Stimulated activated effector memory CD8-positive, alpha-beta T cell treated with anti-CD3 and anti-CD28 coated beads, Interleukin-12 subunit alpha, Interleukin-12 subunit beta, amount 100 ng/mL, for 72 hours (primary cell): ENCODE results near the gene AQP2.

ENCODE experiments used
- ATAC-seq: fragments of 150-1000 bp; cut with Tn5 transposase; 2 replicates; pipeline ENCODE4 v1.10.0; 2021
- DNase-seq, 2 donors: peaks; one replicate each; pipeline ENCODE4 v3.0.0; 2021 to 2022; ENCODE audit warnings: low spot score in 2 of 2
- H3K27ac Mint-ChIP-seq: one replicate; pipeline ENCODE4 v1.8.0; 2022; ENCODE audit warnings: mild to moderate bottlenecking, mixed read lengths
- H3K36me3 Mint-ChIP-seq: one replicate; pipeline ENCODE4 v1.8.0; 2022; ENCODE audit warnings: mild to moderate bottlenecking, mixed read lengths
- H3K4me1 Mint-ChIP-seq: one replicate; pipeline ENCODE4 v1.8.0; 2022; ENCODE audit warnings: mixed read lengths
- H3K4me3 Mint-ChIP-seq: one replicate; pipeline ENCODE4 v1.8.0; 2022; ENCODE audit warnings: mild to moderate bottlenecking, mixed read lengths
- H3K9me3 Mint-ChIP-seq: one replicate; pipeline ENCODE4 v1.8.0; 2022; ENCODE audit warnings: mixed read lengths

Gene AQP2

GRCh38 chr12:49928471-49928870, 22.1 kb upstream of the AQP2 start:
- H3K4me1 Mint-ChIP-seq, result no peaks in the 10 kb centered on the region
- no peak overlapping the region for H3K4me3 Mint-ChIP-seq
- ATAC-seq (no peak), DNase-seq (no peak)
- H3K9me3 Mint-ChIP-seq, result no peaks in the 10 kb centered on the region
- no peak overlapping the region for H3K27ac Mint-ChIP-seq
- H3K36me3 Mint-ChIP-seq, result no peaks in the 10 kb centered on the region

DNA sequence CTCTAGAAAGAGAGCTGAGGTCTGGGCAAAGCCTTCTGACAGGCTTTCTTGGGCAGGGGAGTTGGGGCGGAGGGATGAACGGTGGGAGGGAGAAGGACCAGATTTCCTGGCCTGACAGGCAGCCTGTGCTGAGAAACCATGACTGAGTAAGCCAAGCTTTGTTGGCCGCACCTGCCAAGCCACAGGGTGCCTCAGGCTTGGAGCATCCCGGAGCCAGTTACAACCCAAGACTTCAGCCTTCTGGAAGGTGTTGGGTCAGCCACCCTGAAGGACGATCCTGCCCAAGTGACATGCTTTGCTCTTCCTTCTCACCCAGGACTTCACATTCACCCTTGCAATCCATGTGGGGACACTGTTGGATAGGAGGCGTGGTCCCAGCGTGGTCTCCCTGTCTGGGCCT, 21.0 kb upstream of the AQP2 start:
- DNase-seq (no peak), ATAC-seq (no peak)
- Mint-ChIP-seq H3K4me1 (no peaks in the 10 kb centered on the region), H3K9me3 (no peaks in the 10 kb centered on the region), H3K27ac (no peak overlapping the region), H3K36me3 (no peaks in the 10 kb centered on the region), H3K4me3 (no peak overlapping the region)

- Mint-ChIP-seq H3K9me3 (no peaks in the 10 kb centered on the region), H3K27ac (no peak overlapping the region), H3K36me3 (no peaks in the 10 kb centered on the region), H3K4me1 (no peaks in the 10 kb centered on the region), H3K4me3 (no peak overlapping the region)
- peak; percentile 74 for ATAC-seq
- DNase-seq, result no peak
Measured at GRCh38 chr12:49930515-49931288, 19.8 kb upstream of the AQP2 start.

GRCh38 chr12:49932023-49932422, 18.5 kb upstream of the AQP2 start:
- Mint-ChIP-seq H3K9me3 (no peaks in the 10 kb centered on the region), H3K27ac (no peak overlapping the region), H3K4me3 (no peak overlapping the region), H3K36me3 (no peaks in the 10 kb centered on the region), H3K4me1 (no peaks in the 10 kb centered on the region)
- DNase-seq (no peak), ATAC-seq (no peak)

DNA sequence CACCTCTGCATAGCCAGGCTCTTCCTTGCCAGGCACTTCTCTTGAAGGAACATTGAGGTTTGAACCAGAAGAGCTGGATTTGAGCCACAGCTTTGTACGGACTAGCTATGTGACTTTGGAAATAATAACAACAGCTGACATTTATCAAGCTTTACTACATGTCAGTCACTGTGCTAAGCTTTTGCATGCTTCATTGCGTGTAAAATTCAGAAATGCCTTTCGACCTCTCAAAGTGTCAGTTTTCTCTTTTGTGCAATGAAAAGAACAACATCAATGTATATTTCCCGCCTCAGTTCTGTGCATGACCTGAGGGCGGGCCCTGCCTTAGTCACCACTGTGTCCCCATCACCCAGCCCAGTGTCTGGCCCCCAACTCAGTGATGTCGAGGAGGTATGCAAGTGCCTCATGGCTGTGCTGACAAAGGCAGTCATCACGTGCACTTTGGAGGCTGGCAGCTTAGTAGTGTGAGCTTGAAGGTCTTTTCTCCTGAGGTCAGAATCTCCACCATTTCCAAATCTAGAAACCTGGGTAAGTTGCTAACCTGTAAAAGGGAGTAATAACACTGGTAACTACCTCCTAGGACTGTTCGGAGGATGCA, 17.9 kb upstream of the AQP2 start:
- DNase-seq (no peak), ATAC-seq (no peak)
- Mint-ChIP-seq H3K4me3 (no peak overlapping the region), H3K9me3 (no peaks in the 10 kb centered on the region), H3K4me1 (no peaks in the 10 kb centered on the region), H3K27ac (no peak overlapping the region), H3K36me3 (no peaks in the 10 kb centered on the region)

DNA sequence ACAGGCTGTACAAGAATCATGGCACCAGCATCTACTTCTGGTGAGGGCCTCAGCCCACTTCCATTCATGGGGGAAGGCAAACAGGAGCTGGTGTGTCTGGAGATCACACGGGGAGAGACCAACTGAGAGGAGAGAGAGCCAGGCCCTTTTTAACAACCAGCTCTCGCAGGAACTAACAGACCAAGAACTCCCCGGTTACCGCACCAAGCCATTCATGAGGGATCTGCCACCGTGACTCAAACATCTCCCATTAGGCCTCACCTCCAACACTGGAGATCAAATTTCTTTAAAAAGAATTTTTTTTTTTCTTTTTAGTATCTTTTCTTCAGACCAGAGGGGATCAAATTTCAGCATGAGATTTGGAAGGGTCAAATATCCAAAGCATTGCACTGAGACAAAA, 16.7 kb upstream of the AQP2 start:
- ATAC-seq (no peak), DNase-seq (no peak)
- no peaks in the 10 kb centered on the region for H3K36me3 Mint-ChIP-seq
- no peaks in the 10 kb centered on the region for H3K4me1 Mint-ChIP-seq
- H3K9me3 Mint-ChIP-seq, result no peaks in the 10 kb centered on the region
- no peak overlapping the region for H3K4me3 Mint-ChIP-seq
- H3K27ac Mint-ChIP-seq, result no peak overlapping the region

GRCh38 chr12:49934505-49934904, 16.0 kb upstream of the AQP2 start:
- Mint-ChIP-seq H3K4me3 (no peak overlapping the region), H3K27ac (no peak overlapping the region), H3K9me3 (no peaks in the 10 kb centered on the region), H3K36me3 (no peaks in the 10 kb centered on the region), H3K4me1 (no peaks in the 10 kb centered on the region)
- no peak for DNase-seq
- no peak for ATAC-seq

- ATAC-seq, result no peak
- no peaks in the 10 kb centered on the region for H3K9me3 Mint-ChIP-seq
- no peaks in the 10 kb centered on the region for H3K36me3 Mint-ChIP-seq
- DNase-seq, result no peak
- no peaks in the 10 kb centered on the region for H3K4me1 Mint-ChIP-seq
- H3K4me3 Mint-ChIP-seq, result no peak overlapping the region
- H3K27ac Mint-ChIP-seq, result no peak overlapping the region
Measured at GRCh38 chr12:49936925-49937324, 13.6 kb upstream of the AQP2 start.

DNA sequence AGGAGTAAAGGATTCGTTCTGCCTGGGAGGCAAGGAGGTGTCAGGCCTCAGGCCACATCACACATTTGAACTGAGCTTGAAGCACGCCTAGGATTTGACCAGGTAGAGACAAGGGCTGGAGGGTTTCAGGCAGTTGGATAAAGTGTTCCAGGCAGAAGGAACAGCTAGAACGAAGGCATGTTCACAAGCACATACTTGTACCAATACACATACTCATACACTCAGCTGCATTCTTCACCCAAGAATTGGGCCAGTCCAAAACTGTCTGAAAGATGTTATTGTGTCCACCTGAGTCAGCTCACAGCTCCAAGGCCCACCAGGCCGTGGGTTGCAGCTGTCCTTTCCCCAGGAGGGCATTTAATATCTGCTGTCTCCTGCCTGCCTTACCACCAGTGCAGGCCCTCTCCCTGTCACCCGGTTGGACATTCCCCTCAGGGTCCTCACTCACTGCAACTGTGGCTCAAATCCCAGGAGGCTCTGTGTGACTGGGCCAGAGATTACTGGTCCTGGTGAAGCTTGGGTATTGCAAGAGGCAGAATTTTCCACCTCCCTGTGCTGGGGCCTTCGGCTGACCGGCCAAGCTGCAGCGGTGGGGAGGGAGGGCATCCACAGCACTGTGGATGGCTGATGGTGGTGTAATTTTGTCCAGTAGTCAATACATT, 12.8 kb upstream of the AQP2 start:
- Mint-ChIP-seq H3K27ac (no peak overlapping the region), H3K4me1 (peaks cover 2% of the 10 kb centered on the region), H3K4me3 (no peak overlapping the region)

DNA sequence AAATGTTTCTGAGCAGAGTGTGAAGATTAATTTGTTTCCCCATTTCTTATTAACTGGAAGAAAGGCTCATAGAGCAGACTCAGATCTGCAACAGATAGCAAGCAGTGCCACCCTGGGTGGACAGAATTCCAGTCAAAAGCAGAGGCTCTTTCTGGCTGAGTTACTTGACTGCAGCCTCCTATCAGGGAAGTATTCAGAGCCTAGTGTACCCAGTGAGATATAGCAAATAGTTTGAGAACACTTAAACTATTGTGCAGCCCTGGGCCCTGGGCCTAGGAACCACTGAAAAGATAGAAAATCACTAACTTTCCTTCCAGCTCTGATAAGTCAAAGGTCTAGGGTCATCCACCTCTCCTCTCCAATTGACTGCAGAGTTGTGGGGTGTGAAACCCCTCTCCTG, 11.2 kb upstream of the AQP2 start:
- H3K4me1 Mint-ChIP-seq, result peaks cover 8% of the 10 kb centered on the region

More for the DNA sequence above, 12.8 kb upstream of the AQP2 start:
- Mint-ChIP-seq H3K36me3 (no peaks in the 10 kb centered on the region), H3K9me3 (no peaks in the 10 kb centered on the region)
- ATAC-seq, result no peak
- no peak for DNase-seq

GRCh38 chr12:49939707-49940106, 10.8 kb upstream of the AQP2 start:
- ATAC-seq (peak; percentile 12), DNase-seq (no peak)
- Mint-ChIP-seq H3K4me1 (peaks cover 12% of the 10 kb centered on the region), H3K36me3 (no peaks in the 10 kb centered on the region), H3K27ac (no peak overlapping the region), H3K4me3 (no peak overlapping the region), H3K9me3 (no peaks in the 10 kb centered on the region)

More for the DNA sequence above, 11.2 kb upstream of the AQP2 start:
- Mint-ChIP-seq H3K36me3 (no peaks in the 10 kb centered on the region), H3K4me3 (no peak overlapping the region), H3K9me3 (no peaks in the 10 kb centered on the region), H3K27ac (no peak overlapping the region)
- DNase-seq (no peak), ATAC-seq (no peak)

- no peak for ATAC-seq
- Mint-ChIP-seq H3K36me3 (no peaks in the 10 kb centered on the region), H3K4me1 (peaks cover 30% of the 10 kb centered on the region), H3K27ac (no peak overlapping the region), H3K4me3 (no peak overlapping the region), H3K9me3 (no peaks in the 10 kb centered on the region)
- no peak for DNase-seq
Measured at GRCh38 chr12:49941556-49942511, 8.7 kb upstream of the AQP2 start.

GRCh38 chr12:49942512-49942893, 8.0 kb upstream of the AQP2 start:
- DNase-seq, result no peak
- H3K9me3 Mint-ChIP-seq, result no peaks in the 10 kb centered on the region
- H3K4me1 Mint-ChIP-seq, result peaks cover 30% of the 10 kb centered on the region
- H3K4me3 Mint-ChIP-seq, result no peak overlapping the region
- ATAC-seq, result no peak
- H3K36me3 Mint-ChIP-seq, result no peaks in the 10 kb centered on the region
- peak overlapping the region; percentile 34 for H3K27ac Mint-ChIP-seq

DNA sequence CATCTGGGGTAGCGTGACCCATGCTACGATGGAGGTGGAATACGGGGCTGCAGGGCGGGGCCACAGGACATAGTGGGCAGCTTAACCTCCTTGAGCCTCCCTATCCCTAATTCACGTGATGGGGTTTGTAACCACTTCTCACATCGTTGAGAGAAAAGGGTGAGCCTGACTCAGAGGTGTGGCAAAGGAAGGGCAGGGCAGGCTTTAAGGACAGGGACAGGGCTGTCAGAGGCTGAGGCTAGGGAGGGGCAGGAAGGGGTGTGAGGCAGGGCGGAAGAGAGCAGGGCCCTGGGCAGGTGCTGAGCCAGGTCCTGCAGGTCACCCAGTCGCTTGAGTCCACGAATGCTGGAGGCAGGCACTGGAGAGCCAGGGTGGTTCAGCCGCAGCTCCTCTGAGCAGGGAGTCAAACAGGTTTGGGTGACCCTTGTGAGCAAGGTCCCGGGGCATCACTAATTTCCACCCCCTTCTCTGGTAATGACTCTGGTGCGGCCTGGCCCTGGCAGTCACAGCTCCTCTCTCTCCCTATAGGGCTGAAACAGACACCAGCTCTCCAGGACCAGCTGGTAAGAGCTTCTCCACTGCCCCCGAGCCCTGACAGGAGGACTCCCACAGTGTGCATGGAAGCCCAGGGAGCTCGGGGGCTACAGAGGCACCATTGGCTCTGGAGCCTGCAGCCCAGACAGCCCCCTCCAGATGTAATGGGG, 7.5 kb upstream of the AQP2 start:
- no peaks in the 10 kb centered on the region for H3K9me3 Mint-ChIP-seq
- DNase-seq (no peak), ATAC-seq (no peak)
- no peaks in the 10 kb centered on the region for H3K36me3 Mint-ChIP-seq
- H3K27ac Mint-ChIP-seq, result peak overlapping the region; percentile 34
- H3K4me1 Mint-ChIP-seq, result peaks cover 30% of the 10 kb centered on the region
- H3K4me3 Mint-ChIP-seq, result no peak overlapping the region

GRCh38 chr12:49943625-49943960, 6.9 kb upstream of the AQP2 start:
- no peak for DNase-seq
- H3K36me3 Mint-ChIP-seq, result no peaks in the 10 kb centered on the region

More at GRCh38 chr12:49943625-49943960, 6.9 kb upstream of the AQP2 start:
- peaks cover 30% of the 10 kb centered on the region for H3K4me1 Mint-ChIP-seq
- peak overlapping the region; percentile 34 for H3K27ac Mint-ChIP-seq
- no peak for ATAC-seq
- H3K9me3 Mint-ChIP-seq, result no peaks in the 10 kb centered on the region
- H3K4me3 Mint-ChIP-seq, result no peak overlapping the region
